ENCODE results near the gene XBP1.

- TF ChIP-seq CTCF (IDR thresholded peaks at IDR 0.05) (no peak), POLR2A (IDR thresholded peaks at IDR 0.05) (no peak), POLR2AphosphoS5 (IDR thresholded peaks at IDR 0.05) (no peak)
These were observed 26.0 kb downstream of the XBP1 start for GRCh38 chr22:28774378-28774777.
